ENCODE results near the gene TCHP. TPM values are rescaled to one million over a fixed set of nuclear protein-coding genes. Genes with fewer than 3 reads are reported as not detected.
A peak's percentile ranks its signal among the peaks of the same experiment; 100 is the strongest.

Gene TCHP
- polyA plus RNA-seq, 1 donor from 2014 or later = 12.8 TPM

DNA sequence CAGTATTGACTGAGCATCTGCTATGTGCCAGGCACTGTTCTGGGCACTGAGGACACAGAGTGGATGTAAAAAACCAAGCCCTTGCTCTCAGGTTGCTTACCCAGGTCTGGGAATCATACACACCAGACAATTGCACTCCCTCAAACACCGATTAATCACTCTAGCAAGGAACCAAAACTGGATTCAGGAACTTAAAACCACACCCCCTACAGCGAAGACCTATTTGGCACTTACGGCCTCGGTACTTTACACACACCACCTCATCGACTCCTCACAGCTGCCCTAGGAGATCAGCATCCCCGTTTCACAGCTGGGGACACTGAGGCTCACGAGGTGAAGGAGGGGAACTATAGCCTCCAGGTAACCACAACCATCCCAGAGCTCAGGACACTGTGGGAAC is 21.3 kb upstream of the TCHP start:
- H3K27me3 ChIP-seq (ENCODE audit: insufficient read depth, low read depth, low read length) = no peaks in the 10 kb centered on the region
- H3K36me3 ChIP-seq (ENCODE audit: insufficient read depth, low read length) = no peaks in the 10 kb centered on the region
- no peaks in the 10 kb centered on the region for H3F3A ChIP-seq (ENCODE audit: insufficient read depth, low read length, poor library complexity, severe bottlenecking)
- H2AFZ ChIP-seq (ENCODE audit: low read depth, low read length) = no peak overlapping the region
- no peaks in the 10 kb centered on the region for H4K20me1 ChIP-seq (ENCODE audit: insufficient read depth)
- no peak overlapping the region for H3K27ac ChIP-seq (ENCODE audit: low read length)
- H3K79me2 ChIP-seq (replicated peaks; ENCODE audit: insufficient read depth, low read length) = peaks cover 25% of the 10 kb centered on the region
- no peaks in the 10 kb centered on the region for H3K9me2 ChIP-seq (ENCODE audit: insufficient read depth, low read length)
- peak overlapping the region; percentile 97 for H3K4me2 ChIP-seq (ENCODE audit: low read length)
- no peak for TF ChIP-seq EP300 (conservative IDR thresholded peaks at IDR 0.05; ENCODE audit: poor library complexity, severe bottlenecking)
- TF ChIP-seq, protein P1, sequence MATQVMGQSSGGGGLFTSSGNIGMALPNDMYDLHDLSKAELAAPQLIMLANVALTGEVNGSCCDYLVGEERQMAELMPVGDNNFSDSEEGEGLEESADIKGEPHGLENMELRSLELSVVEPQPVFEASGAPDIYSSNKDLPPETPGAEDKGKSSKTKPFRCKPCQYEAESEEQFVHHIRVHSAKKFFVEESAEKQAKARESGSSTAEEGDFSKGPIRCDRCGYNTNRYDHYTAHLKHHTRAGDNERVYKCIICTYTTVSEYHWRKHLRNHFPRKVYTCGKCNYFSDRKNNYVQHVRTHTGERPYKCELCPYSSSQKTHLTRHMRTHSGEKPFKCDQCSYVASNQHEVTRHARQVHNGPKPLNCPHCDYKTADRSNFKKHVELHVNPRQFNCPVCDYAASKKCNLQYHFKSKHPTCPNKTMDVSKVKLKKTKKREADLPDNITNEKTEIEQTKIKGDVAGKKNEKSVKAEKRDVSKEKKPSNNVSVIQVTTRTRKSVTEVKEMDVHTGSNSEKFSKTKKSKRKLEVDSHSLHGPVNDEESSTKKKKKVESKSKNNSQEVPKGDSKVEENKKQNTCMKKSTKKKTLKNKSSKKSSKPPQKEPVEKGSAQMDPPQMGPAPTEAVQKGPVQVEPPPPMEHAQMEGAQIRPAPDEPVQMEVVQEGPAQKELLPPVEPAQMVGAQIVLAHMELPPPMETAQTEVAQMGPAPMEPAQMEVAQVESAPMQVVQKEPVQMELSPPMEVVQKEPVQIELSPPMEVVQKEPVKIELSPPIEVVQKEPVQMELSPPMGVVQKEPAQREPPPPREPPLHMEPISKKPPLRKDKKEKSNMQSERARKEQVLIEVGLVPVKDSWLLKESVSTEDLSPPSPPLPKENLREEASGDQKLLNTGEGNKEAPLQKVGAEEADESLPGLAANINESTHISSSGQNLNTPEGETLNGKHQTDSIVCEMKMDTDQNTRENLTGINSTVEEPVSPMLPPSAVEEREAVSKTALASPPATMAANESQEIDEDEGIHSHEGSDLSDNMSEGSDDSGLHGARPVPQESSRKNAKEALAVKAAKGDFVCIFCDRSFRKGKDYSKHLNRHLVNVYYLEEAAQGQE (IDR thresholded peaks at IDR 0.05; ENCODE audit: borderline replicate concordance) = no peak
- TF ChIP-seq SMC3 (conservative IDR thresholded peaks at IDR 0.05; ENCODE audit: poor library complexity) = no peak
- no peak for TF ChIP-seq MXI1 (conservative IDR thresholded peaks at IDR 0.05; ENCODE audit: poor library complexity, severe bottlenecking)
- TF ChIP-seq RAD21 (conservative IDR thresholded peaks at IDR 0.05) = no peak
- no peak for TF ChIP-seq EZH2 (IDR thresholded peaks at IDR 0.05; ENCODE audit: borderline replicate concordance, insufficient read depth, low read length, poor library complexity, severe bottlenecking)
- TF ChIP-seq TAF1 (IDR thresholded peaks at IDR 0.05; ENCODE audit: low read depth) = no peak
- TF ChIP-seq, protein P2, sequence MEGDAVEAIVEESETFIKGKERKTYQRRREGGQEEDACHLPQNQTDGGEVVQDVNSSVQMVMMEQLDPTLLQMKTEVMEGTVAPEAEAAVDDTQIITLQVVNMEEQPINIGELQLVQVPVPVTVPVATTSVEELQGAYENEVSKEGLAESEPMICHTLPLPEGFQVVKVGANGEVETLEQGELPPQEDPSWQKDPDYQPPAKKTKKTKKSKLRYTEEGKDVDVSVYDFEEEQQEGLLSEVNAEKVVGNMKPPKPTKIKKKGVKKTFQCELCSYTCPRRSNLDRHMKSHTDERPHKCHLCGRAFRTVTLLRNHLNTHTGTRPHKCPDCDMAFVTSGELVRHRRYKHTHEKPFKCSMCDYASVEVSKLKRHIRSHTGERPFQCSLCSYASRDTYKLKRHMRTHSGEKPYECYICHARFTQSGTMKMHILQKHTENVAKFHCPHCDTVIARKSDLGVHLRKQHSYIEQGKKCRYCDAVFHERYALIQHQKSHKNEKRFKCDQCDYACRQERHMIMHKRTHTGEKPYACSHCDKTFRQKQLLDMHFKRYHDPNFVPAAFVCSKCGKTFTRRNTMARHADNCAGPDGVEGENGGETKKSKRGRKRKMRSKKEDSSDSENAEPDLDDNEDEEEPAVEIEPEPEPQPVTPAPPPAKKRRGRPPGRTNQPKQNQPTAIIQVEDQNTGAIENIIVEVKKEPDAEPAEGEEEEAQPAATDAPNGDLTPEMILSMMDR (IDR thresholded peaks at IDR 0.05; ENCODE audit: poor library complexity, severe bottlenecking) = no peak
- TF ChIP-seq POLR2AphosphoS5 (IDR thresholded peaks at IDR 0.05) = no peak
- peak overlapping the region; percentile 82 for H3K4me3 ChIP-seq (ENCODE audit: low read length)
- H3K9ac ChIP-seq (ENCODE audit: low read length) = no peak overlapping the region
- no peaks in the 10 kb centered on the region for H3K9me3 ChIP-seq (ENCODE audit: low read length)

DNA sequence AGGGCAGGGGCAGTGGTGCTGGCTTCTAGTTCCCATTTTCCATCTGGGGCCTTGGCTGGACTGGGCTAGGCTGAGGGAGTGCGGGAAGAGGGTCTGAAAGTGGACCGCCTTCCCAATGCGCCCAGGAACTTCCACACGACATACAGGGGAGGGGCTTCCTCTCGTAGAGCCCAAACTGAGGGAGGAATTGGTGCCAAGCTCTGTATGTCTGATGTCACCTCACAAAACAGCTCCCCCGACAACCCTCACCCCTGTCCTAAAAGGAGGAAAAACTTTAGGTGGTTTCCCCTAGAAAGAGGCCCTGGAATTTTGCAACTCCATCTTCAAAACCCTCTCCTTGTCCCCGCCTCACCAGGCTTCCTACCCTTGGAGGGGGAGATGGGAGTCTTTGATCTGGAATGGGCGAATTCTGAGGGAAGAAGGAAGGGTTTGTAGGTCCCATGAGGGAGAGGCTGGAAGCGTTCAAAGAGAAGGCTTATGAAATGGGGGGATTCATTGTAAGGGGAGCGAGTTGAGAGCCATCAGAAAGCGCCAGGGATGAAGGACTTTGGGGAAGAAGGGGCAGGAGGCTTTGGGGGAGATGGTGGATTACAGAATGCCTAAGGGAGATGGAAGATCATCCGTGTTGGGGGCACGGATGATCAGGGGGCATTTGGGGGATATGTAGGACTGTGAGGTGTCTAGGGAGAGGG is 20.6 kb upstream of the TCHP start:
- peak overlapping the region; percentile 78 for H2AFZ ChIP-seq (ENCODE audit: low read depth, low read length)

More for the DNA sequence above, 20.6 kb upstream of the TCHP start:
- Histone ChIP-seq H3K79me2 (replicated peaks; ENCODE audit: insufficient read depth, low read length) (peaks cover 21% of the 10 kb centered on the region), H3K4me2 (ENCODE audit: low read length) (peak overlapping the region; percentile 97), H3K27me3 (ENCODE audit: insufficient read depth, low read depth, low read length) (no peaks in the 10 kb centered on the region), H4K20me1 (ENCODE audit: insufficient read depth) (no peaks in the 10 kb centered on the region), H3F3A (ENCODE audit: insufficient read depth, low read length, poor library complexity, severe bottlenecking) (no peaks in the 10 kb centered on the region), H3K9me3 (ENCODE audit: low read length) (no peaks in the 10 kb centered on the region), H3K4me3 (ENCODE audit: low read length) (peak overlapping the region; percentile 82), H3K9ac (ENCODE audit: low read length) (peak overlapping the region; percentile 83), H3K9me2 (ENCODE audit: insufficient read depth, low read length) (no peaks in the 10 kb centered on the region), H3K27ac (ENCODE audit: low read length) (peak overlapping the region; percentile 34), H3K36me3 (ENCODE audit: insufficient read depth, low read length) (no peaks in the 10 kb centered on the region)
- TF ChIP-seq SMC3 (conservative IDR thresholded peaks at IDR 0.05; ENCODE audit: poor library complexity) = no peak
- no peak for TF ChIP-seq TAF1 (IDR thresholded peaks at IDR 0.05; ENCODE audit: low read depth)
- no peak for TF ChIP-seq RAD21 (conservative IDR thresholded peaks at IDR 0.05)
- no peak for TF ChIP-seq EP300 (conservative IDR thresholded peaks at IDR 0.05; ENCODE audit: poor library complexity, severe bottlenecking)
- TF ChIP-seq, protein P1 (IDR thresholded peaks at IDR 0.05; ENCODE audit: borderline replicate concordance) = peak; percentile 14
- TF ChIP-seq, protein P2 (IDR thresholded peaks at IDR 0.05; ENCODE audit: poor library complexity, severe bottlenecking) = no peak
